ENCODE measurements around the gene PSTPIP1.
A peak's percentile ranks its signal among the peaks of the same experiment; 100 is the strongest.

Gene PSTPIP1

GRCh38 chr15:77029166-77030047, 34.5 kb downstream of the PSTPIP1 start:
- no peaks in the 10 kb centered on the region for H3K27me3 ChIP-seq (replicated peaks; ENCODE audit: control insufficient read depth, insufficient read depth, low read length)
- H3K4me1 ChIP-seq (ENCODE audit: control insufficient read depth, insufficient read depth, low read length) = peaks cover 17% of the 10 kb centered on the region
- no peak overlapping the region for H3K9ac ChIP-seq (ENCODE audit: low read length)
- no peaks in the 10 kb centered on the region for H3K36me3 ChIP-seq (ENCODE audit: control insufficient read depth, insufficient read depth, low read length, severe bottlenecking)
- no peaks in the 10 kb centered on the region for H3K9me3 ChIP-seq (ENCODE audit: control insufficient read depth, low read length)
- no peak overlapping the region for H3K4me3 ChIP-seq (ENCODE audit: low read length)
- no peak for DNase-seq (ENCODE audit: low read depth)

- no peaks in the 10 kb centered on the region for H3K9me3 ChIP-seq (ENCODE audit: control insufficient read depth, low read length)
- H3K9ac ChIP-seq (ENCODE audit: low read length) = no peak overlapping the region
- no peak for DNase-seq (ENCODE audit: low read depth)
- H3K4me3 ChIP-seq (ENCODE audit: low read length) = no peak overlapping the region
- no peaks in the 10 kb centered on the region for H3K36me3 ChIP-seq (ENCODE audit: control insufficient read depth, insufficient read depth, low read length, severe bottlenecking)
- no peaks in the 10 kb centered on the region for H3K27me3 ChIP-seq (replicated peaks; ENCODE audit: control insufficient read depth, insufficient read depth, low read length)
- H3K4me1 ChIP-seq (ENCODE audit: control insufficient read depth, insufficient read depth, low read length) = peaks cover 26% of the 10 kb centered on the region
Observed at GRCh38 chr15:77030048-77030927, 35.4 kb downstream of the PSTPIP1 start.

- Histone ChIP-seq H3K4me3 (ENCODE audit: low read length) (no peak overlapping the region), H3K9ac (ENCODE audit: low read length) (no peak overlapping the region), H3K36me3 (ENCODE audit: control insufficient read depth, insufficient read depth, low read length, severe bottlenecking) (no peaks in the 10 kb centered on the region), H3K27me3 (replicated peaks; ENCODE audit: control insufficient read depth, insufficient read depth, low read length) (no peaks in the 10 kb centered on the region), H3K4me1 (ENCODE audit: control insufficient read depth, insufficient read depth, low read length) (peaks cover 32% of the 10 kb centered on the region), H3K9me3 (ENCODE audit: control insufficient read depth, low read length) (no peaks in the 10 kb centered on the region)
- DNase-seq (ENCODE audit: low read depth) = no peak
Observed at GRCh38 chr15:77030928-77031375, 36.0 kb downstream of the PSTPIP1 start.

- H3K36me3 ChIP-seq (ENCODE audit: control insufficient read depth, insufficient read depth, low read length, severe bottlenecking) = peaks cover 6% of the 10 kb centered on the region
- H3K9ac ChIP-seq (ENCODE audit: low read length) = no peak overlapping the region
- no peaks in the 10 kb centered on the region for H3K27me3 ChIP-seq (replicated peaks; ENCODE audit: control insufficient read depth, insufficient read depth, low read length)
- no peaks in the 10 kb centered on the region for H3K9me3 ChIP-seq (ENCODE audit: control insufficient read depth, low read length)
- peaks cover 38% of the 10 kb centered on the region for H3K4me1 ChIP-seq (ENCODE audit: control insufficient read depth, insufficient read depth, low read length)
- no peak for DNase-seq (ENCODE audit: low read depth)
- H3K4me3 ChIP-seq (ENCODE audit: low read length) = no peak overlapping the region
Observed at GRCh38 chr15:77031376-77032050, 36.6 kb downstream of the PSTPIP1 start.

GRCh38 chr15:77032052-77032646, 37.2 kb downstream of the PSTPIP1 start:
- H3K9me3 ChIP-seq (ENCODE audit: control insufficient read depth, low read length) = no peaks in the 10 kb centered on the region

GRCh38 chr15:77032647-77033416, 37.9 kb downstream of the PSTPIP1 start:
- Histone ChIP-seq H3K9ac (ENCODE audit: low read length) (peak overlapping the region; percentile 64), H3K9me3 (ENCODE audit: control insufficient read depth, low read length) (no peaks in the 10 kb centered on the region), H3K27me3 (replicated peaks; ENCODE audit: control insufficient read depth, insufficient read depth, low read length) (no peaks in the 10 kb centered on the region), H3K4me3 (ENCODE audit: low read length) (no peak overlapping the region), H3K4me1 (ENCODE audit: control insufficient read depth, insufficient read depth, low read length) (peaks cover 39% of the 10 kb centered on the region), H3K36me3 (ENCODE audit: control insufficient read depth, insufficient read depth, low read length, severe bottlenecking) (peaks cover 15% of the 10 kb centered on the region)
- no peak for DNase-seq (ENCODE audit: low read depth)

More at GRCh38 chr15:77032052-77032646, 37.2 kb downstream of the PSTPIP1 start:
- DNase-seq (ENCODE audit: low read depth) = no peak
- H3K36me3 ChIP-seq (ENCODE audit: control insufficient read depth, insufficient read depth, low read length, severe bottlenecking) = peaks cover 12% of the 10 kb centered on the region
- no peak overlapping the region for H3K4me3 ChIP-seq (ENCODE audit: low read length)
- H3K4me1 ChIP-seq (ENCODE audit: control insufficient read depth, insufficient read depth, low read length) = peaks cover 39% of the 10 kb centered on the region
- no peaks in the 10 kb centered on the region for H3K27me3 ChIP-seq (replicated peaks; ENCODE audit: control insufficient read depth, insufficient read depth, low read length)
- no peak overlapping the region for H3K9ac ChIP-seq (ENCODE audit: low read length)

- Histone ChIP-seq H3K4me3 (ENCODE audit: low read length) (no peak overlapping the region), H3K4me1 (ENCODE audit: control insufficient read depth, insufficient read depth, low read length) (peaks cover 38% of the 10 kb centered on the region), H3K27me3 (replicated peaks; ENCODE audit: control insufficient read depth, insufficient read depth, low read length) (no peaks in the 10 kb centered on the region), H3K36me3 (ENCODE audit: control insufficient read depth, insufficient read depth, low read length, severe bottlenecking) (peaks cover 15% of the 10 kb centered on the region), H3K9ac (ENCODE audit: low read length) (peak overlapping the region; percentile 64), H3K9me3 (ENCODE audit: control insufficient read depth, low read length) (no peaks in the 10 kb centered on the region)
- DNase-seq (ENCODE audit: low read depth) = no peak
Observed at GRCh38 chr15:77033417-77033728, 38.4 kb downstream of the PSTPIP1 start.

GRCh38 chr15:77033729-77034671, 39.1 kb downstream of the PSTPIP1 start:
- H3K9me3 ChIP-seq (ENCODE audit: control insufficient read depth, low read length) = no peaks in the 10 kb centered on the region
- no peak for DNase-seq (ENCODE audit: low read depth)
- H3K36me3 ChIP-seq (ENCODE audit: control insufficient read depth, insufficient read depth, low read length, severe bottlenecking) = peaks cover 15% of the 10 kb centered on the region
- H3K27me3 ChIP-seq (replicated peaks; ENCODE audit: control insufficient read depth, insufficient read depth, low read length) = no peaks in the 10 kb centered on the region
- no peak overlapping the region for H3K4me3 ChIP-seq (ENCODE audit: low read length)
- H3K4me1 ChIP-seq (ENCODE audit: control insufficient read depth, insufficient read depth, low read length) = peaks cover 35% of the 10 kb centered on the region
- H3K9ac ChIP-seq (ENCODE audit: low read length) = peak overlapping the region; percentile 64

- no peaks in the 10 kb centered on the region for H3K9me3 ChIP-seq (ENCODE audit: control insufficient read depth, low read length)
- peaks cover 35% of the 10 kb centered on the region for H3K4me1 ChIP-seq (ENCODE audit: control insufficient read depth, insufficient read depth, low read length)
- DNase-seq (ENCODE audit: low read depth) = peak; percentile 54
- peak overlapping the region; percentile 43 for H3K9ac ChIP-seq (ENCODE audit: low read length)
- no peaks in the 10 kb centered on the region for H3K27me3 ChIP-seq (replicated peaks; ENCODE audit: control insufficient read depth, insufficient read depth, low read length)
- no peak overlapping the region for H3K4me3 ChIP-seq (ENCODE audit: low read length)
- H3K36me3 ChIP-seq (ENCODE audit: control insufficient read depth, insufficient read depth, low read length, severe bottlenecking) = peaks cover 15% of the 10 kb centered on the region
Observed at GRCh38 chr15:77034695-77035489, 40.0 kb downstream of the PSTPIP1 start.
